HepG2 (cell line): ENCODE measurements around the gene FSIP1. TPM values are rescaled to one million over a fixed set of nuclear protein-coding genes. Genes with fewer than 3 reads are reported as not detected.

Experiments
- ATM ChIP-seq: fragments of 450-650 bp; IDR thresholded peaks from 2 replicates; pipeline ENCODE4 v1.7.1; 2017; ENCODE audit warnings: mild to moderate bottlenecking, borderline replicate concordance
- CC2D1A ChIP-seq: sonication (generic); formaldehyde crosslinking; IDR thresholded peaks from 2 replicates; pipeline ENCODE4 v1.8.1; 2023; ENCODE audit warnings: mild to moderate bottlenecking, missing genetic modification reagents
- FOXO1 ChIP-seq: sonication (generic); formaldehyde crosslinking; IDR thresholded peaks from 2 replicates; pipeline ENCODE4 v1.4.0; 2020; ENCODE audit warnings: missing genetic modification reagents
- MAZ ChIP-seq, 2 experiments: sonication (generic) in 1 of 2; formaldehyde crosslinking in 1 of 2; IDR thresholded peaks; 2 replicates each; pipeline versions ENCODE4 v1.5.0 to v1.6.1; 2012 to 2020; ENCODE audit warnings: low read depth in 2 of 2, mild to moderate bottlenecking in 2 of 2, borderline replicate concordance in 1 of 2, improper control_type of control experiment in 1 of 2, low read length in 1 of 2, missing genetic modification reagents in 1 of 2, moderate library complexity in 1 of 2
- MIER2 ChIP-seq: IDR thresholded peaks from 2 replicates; pipeline ENCODE4 v1.6.1; 2016; ENCODE audit warnings: missing biosample characterization, missing genetic modification reagents
- NFE2L2 ChIP-seq: fragments of 150-350 bp; IDR thresholded peaks from 2 replicates; pipeline ENCODE4 v1.6.1; 2014; ENCODE audit warnings: low read length
- SOX5 ChIP-seq: IDR thresholded peaks from 2 replicates; pipeline ENCODE4 v1.6.1; 2016; ENCODE audit warnings: borderline replicate concordance
- STAG1 ChIP-seq: sonication (generic); formaldehyde crosslinking; IDR thresholded peaks from 2 replicates; pipeline ENCODE4 v1.4.0; 2020; ENCODE audit warnings: missing genetic modification reagents
- SYNCRIP ChIP-seq: fragments of 200-400 bp; formaldehyde crosslinking; IDR thresholded peaks from 2 replicates; pipeline ENCODE4 v1.6.1; 2018; ENCODE audit warnings: mild to moderate bottlenecking, low read depth, low read length; ENCODE audit not compliant: insufficient read depth
- THAP11 ChIP-seq: IDR thresholded peaks from 2 replicates; pipeline ENCODE4 v1.6.1; 2016; ENCODE audit warnings: missing biosample characterization, missing genetic modification reagents
- TMF1 ChIP-seq: sonication (generic); formaldehyde crosslinking; IDR thresholded peaks from 2 replicates; pipeline ENCODE4 v1.8.1; 2022; ENCODE audit warnings: low read depth, missing genetic modification reagents
- ZKSCAN1 ChIP-seq: fragments of 150-350 bp; IDR thresholded peaks from 2 replicates; pipeline ENCODE4 v1.6.1; 2014; ENCODE audit warnings: low read length
- ZNF143 ChIP-seq: sonication (generic); formaldehyde crosslinking; IDR thresholded peaks from 2 replicates; pipeline ENCODE4 v1.4.0; 2020; ENCODE audit warnings: missing genetic modification reagents
- ZNF350 ChIP-seq: sonication (generic); formaldehyde crosslinking; IDR thresholded peaks from 2 replicates; pipeline ENCODE4 v1.4.0; 2020; ENCODE audit warnings: mild to moderate bottlenecking, low read depth, missing genetic modification reagents, borderline replicate concordance
- ZNF547 ChIP-seq: sonication (generic); formaldehyde crosslinking; IDR thresholded peaks from 2 replicates; pipeline ENCODE4 v1.5.1; 2020; ENCODE audit warnings: mild to moderate bottlenecking, missing genetic modification reagents
- ZNF570 ChIP-seq: sonication (generic); formaldehyde crosslinking; IDR thresholded peaks from 2 replicates; pipeline ENCODE4 v1.4.0; 2020; ENCODE audit warnings: mild to moderate bottlenecking, missing genetic modification reagents, borderline replicate concordance
- ZNF670 ChIP-seq: sonication (generic); formaldehyde crosslinking; IDR thresholded peaks from 2 replicates; pipeline ENCODE4 v1.8.0; 2022; ENCODE audit warnings: mild to moderate bottlenecking, missing genetic modification reagents, borderline replicate concordance
- ZNF724P ChIP-seq: sonication (generic); formaldehyde crosslinking; IDR thresholded peaks from 2 replicates; pipeline ENCODE4 v1.8.0; 2022; ENCODE audit warnings: missing genetic modification reagents, borderline replicate concordance
- ZNF883 ChIP-seq: sonication (generic); formaldehyde crosslinking; IDR thresholded peaks from 2 replicates; pipeline ENCODE4 v1.5.1; 2020; ENCODE audit warnings: mild to moderate bottlenecking, missing genetic modification reagents; ENCODE audit errors: not compliant biosample characterization
- polyA plus RNA-seq, 8 experiments: library from polyadenylated mRNA; depleted of rRNA in 3 of 8; stranded (reverse) in 7 of 8; unstranded in 1 of 8; fragments of >200 nt; fragmentation: Illumina TruSeq in 4 of 8; extraction: Trizol in 4 of 8; gene quantifications; 2 replicates each; pipeline versions ENCODE4 v1.2.1 to v1.2.3, GENCODE V29; 2011 to 2016; ENCODE audit warnings: low read depth in 4 of 8, missing spikeins in 1 of 8, mixed read lengths in 1 of 8; ENCODE audit not compliant: insufficient read depth in 1 of 8
- total RNA-seq, 5 experiments: library from RNA; depleted of rRNA; stranded (reverse); fragments of >200 nt; fragmentation: Illumina TruSeq; extraction: Trizol; gene quantifications; 2 replicates each; pipeline ENCODE4 v1.2.3, GENCODE V29; 2016; ENCODE audit warnings: low read depth in 1 of 5
- TF ChIP-seq, protein P1 (sequence below): fragments of 450-650 bp; IDR thresholded peaks from 2 replicates; pipeline ENCODE4 v1.6.1; 2016
- TF ChIP-seq, protein P2 (sequence below): sonication (generic); formaldehyde crosslinking; IDR thresholded peaks from 2 replicates; pipeline ENCODE4 v1.4.0; 2020; ENCODE audit warnings: low read depth, mild to moderate bottlenecking, missing genetic modification reagents
- TF ChIP-seq, protein P3 (sequence below): sonication (generic); formaldehyde crosslinking; IDR thresholded peaks from 2 replicates; pipeline ENCODE4 v1.5.0; 2020; ENCODE audit warnings: mild to moderate bottlenecking, missing genetic modification reagents
- TF ChIP-seq, protein P4 (sequence below): sonication (generic); formaldehyde crosslinking; IDR thresholded peaks from 2 replicates; pipeline ENCODE4 v1.5.1; 2020; ENCODE audit warnings: missing genetic modification reagents, mild to moderate bottlenecking, borderline replicate concordance

FSIP1 gene
- total and polyA plus RNA-seq, 2 of the 13 experiments (the other 11 are each of a cell fraction or from before 2014, with no cell fraction given) = 0.18 TPM; not detected in 1

DNA sequence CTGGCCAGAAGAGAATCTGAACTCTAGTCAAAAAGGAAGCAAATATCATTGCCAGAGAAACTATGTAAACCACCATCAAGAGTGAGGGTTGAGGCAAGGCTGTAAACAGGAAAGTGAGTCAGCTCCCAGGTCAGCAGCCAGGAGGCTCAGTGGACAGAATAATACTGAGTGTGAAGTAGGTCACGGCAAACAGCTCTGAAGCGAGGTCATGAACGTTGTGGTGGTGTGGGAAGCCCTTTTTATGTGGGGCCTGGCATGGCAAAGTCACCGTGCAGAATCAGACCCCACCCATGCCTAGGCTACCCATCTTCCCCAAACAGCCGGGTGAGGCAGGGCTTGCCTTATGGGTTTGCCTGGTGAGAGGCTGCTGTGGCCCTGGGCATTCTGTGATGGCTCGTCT is 157.8 kb downstream of the FSIP1 start (continued):
- TF ChIP-seq TMF1 (no peak), ZNF724P (CRISPR knock-in tag) (no peak), MAZ (IDR thresholded peaks at IDR 0.05; ENCODE audit: borderline replicate concordance, low read depth, low read length) (no peak), MAZ (CRISPR knock-in tag; IDR thresholded peaks at IDR 0.05; ENCODE audit: low read depth) (no peak), ZNF143 (no peak), ZNF547 (no peak), ATM (no peak), MIER2 (no peak), THAP11 (CRISPR knock-in tag) (no peak), SYNCRIP (no peak), CC2D1A (CRISPR knock-in tag) (no peak), STAG1 (no peak), NFE2L2 (no peak), FOXO1 (CRISPR knock-in tag) (peak; percentile 94; the same call in 1 of the 2 replicates), ZNF350 (CRISPR knock-in tag) (no peak), SOX5 (CRISPR knock-in tag) (peak; percentile 73; the same call in 1 of the 2 replicates), ZKSCAN1 (no peak), ZNF883 (CRISPR knock-in tag) (no peak), ZNF570 (CRISPR knock-in tag) (no peak), ZNF670 (CRISPR knock-in tag) (no peak)
- TF ChIP-seq, protein P1, sequence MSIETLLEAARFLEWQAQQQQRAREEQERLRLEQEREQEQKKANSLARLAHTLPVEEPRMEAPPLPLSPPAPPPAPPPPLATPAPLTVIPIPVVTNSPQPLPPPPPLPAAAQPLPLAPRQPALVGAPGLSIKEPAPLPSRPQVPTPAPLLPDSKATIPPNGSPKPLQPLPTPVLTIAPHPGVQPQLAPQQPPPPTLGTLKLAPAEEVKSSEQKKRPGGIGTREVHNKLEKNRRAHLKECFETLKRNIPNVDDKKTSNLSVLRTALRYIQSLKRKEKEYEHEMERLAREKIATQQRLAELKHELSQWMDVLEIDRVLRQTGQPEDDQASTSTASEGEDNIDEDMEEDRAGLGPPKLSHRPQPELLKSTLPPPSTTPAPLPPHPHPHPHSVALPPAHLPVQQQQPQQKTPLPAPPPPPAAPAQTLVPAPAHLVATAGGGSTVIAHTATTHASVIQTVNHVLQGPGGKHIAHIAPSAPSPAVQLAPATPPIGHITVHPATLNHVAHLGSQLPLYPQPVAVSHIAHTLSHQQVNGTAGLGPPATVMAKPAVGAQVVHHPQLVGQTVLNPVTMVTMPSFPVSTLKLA = no peak
- TF ChIP-seq, protein P2, sequence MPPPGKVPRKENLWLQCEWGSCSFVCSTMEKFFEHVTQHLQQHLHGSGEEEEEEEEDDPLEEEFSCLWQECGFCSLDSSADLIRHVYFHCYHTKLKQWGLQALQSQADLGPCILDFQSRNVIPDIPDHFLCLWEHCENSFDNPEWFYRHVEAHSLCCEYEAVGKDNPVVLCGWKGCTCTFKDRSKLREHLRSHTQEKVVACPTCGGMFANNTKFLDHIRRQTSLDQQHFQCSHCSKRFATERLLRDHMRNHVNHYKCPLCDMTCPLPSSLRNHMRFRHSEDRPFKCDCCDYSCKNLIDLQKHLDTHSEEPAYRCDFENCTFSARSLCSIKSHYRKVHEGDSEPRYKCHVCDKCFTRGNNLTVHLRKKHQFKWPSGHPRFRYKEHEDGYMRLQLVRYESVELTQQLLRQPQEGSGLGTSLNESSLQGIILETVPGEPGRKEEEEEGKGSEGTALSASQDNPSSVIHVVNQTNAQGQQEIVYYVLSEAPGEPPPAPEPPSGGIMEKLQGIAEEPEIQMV = no peak
- TF ChIP-seq, protein P3, sequence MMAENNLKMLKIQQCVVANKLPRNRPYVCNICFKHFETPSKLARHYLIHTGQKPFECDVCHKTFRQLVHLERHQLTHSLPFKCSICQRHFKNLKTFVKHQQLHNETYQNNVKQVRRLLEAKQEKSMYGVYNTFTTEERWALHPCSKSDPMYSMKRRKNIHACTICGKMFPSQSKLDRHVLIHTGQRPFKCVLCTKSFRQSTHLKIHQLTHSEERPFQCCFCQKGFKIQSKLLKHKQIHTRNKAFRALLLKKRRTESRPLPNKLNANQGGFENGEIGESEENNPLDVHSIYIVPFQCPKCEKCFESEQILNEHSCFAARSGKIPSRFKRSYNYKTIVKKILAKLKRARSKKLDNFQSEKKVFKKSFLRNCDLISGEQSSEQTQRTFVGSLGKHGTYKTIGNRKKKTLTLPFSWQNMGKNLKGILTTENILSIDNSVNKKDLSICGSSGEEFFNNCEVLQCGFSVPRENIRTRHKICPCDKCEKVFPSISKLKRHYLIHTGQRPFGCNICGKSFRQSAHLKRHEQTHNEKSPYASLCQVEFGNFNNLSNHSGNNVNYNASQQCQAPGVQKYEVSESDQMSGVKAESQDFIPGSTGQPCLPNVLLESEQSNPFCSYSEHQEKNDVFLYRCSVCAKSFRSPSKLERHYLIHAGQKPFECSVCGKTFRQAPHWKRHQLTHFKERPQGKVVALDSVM (CRISPR knock-in tag) = no peak
- TF ChIP-seq, protein P4, sequence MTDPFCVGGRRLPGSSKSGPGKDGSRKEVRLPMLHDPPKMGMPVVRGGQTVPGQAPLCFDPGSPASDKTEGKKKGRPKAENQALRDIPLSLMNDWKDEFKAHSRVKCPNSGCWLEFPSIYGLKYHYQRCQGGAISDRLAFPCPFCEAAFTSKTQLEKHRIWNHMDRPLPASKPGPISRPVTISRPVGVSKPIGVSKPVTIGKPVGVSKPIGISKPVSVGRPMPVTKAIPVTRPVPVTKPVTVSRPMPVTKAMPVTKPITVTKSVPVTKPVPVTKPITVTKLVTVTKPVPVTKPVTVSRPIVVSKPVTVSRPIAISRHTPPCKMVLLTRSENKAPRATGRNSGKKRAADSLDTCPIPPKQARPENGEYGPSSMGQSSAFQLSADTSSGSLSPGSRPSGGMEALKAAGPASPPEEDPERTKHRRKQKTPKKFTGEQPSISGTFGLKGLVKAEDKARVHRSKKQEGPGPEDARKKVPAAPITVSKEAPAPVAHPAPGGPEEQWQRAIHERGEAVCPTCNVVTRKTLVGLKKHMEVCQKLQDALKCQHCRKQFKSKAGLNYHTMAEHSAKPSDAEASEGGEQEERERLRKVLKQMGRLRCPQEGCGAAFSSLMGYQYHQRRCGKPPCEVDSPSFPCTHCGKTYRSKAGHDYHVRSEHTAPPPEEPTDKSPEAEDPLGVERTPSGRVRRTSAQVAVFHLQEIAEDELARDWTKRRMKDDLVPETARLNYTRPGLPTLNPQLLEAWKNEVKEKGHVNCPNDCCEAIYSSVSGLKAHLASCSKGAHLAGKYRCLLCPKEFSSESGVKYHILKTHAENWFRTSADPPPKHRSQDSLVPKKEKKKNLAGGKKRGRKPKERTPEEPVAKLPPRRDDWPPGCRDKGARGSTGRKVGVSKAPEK (CRISPR knock-in tag) = no peak
